Measurements from ENCODE around the gene FBXL20.

The FBXL20 gene

DNA sequence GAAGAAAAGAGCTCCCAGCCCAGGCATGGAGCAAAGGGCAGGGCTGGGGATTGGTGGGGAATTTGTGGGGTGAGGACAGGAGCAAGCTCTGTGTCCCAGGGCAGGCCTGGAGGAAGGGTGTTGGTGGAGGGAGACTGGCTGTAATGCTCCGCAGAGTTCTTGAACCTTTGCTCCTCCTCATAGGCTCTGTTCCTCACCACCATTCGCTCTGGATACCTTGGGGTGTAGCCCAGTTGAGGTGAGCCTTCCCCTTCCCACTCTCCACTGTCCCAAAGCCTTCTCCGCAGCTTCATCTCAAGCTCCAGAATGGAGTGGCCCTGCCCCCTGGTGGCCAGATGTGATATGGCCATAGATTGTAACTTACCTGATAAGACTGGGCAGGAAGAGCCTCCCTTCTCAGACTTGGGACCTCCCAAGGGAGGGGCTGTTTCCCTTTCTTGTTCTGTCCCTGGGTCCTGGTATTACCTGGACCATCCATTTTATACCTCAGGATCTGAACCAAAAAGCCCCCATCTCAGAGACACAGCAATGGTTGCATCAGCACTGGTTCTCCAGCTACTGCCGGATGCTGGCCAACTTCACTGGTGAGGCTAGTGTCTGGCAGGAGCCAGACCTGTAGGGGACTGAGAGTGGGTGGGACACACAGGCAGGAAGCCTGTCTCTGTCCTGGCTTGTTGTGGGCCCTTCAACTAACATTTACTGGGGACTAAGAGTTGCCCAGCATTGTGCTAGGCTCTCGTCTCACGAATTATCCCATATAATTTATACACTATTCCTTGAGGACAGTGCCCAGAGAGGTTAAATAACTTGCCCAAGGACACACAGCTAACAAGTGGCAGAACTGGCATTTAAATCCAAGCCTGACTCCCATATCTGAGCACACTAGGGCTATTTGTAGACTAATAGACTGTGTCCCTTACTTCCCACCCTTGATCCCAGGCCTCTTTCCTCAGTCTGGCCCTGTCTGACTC, 156.5 kb downstream of the FBXL20 start:
- no peak overlapping the region for H3K4me3 ChIP-seq (ENCODE audit: low read depth, low read length)
- TF ChIP-seq, protein P1, sequence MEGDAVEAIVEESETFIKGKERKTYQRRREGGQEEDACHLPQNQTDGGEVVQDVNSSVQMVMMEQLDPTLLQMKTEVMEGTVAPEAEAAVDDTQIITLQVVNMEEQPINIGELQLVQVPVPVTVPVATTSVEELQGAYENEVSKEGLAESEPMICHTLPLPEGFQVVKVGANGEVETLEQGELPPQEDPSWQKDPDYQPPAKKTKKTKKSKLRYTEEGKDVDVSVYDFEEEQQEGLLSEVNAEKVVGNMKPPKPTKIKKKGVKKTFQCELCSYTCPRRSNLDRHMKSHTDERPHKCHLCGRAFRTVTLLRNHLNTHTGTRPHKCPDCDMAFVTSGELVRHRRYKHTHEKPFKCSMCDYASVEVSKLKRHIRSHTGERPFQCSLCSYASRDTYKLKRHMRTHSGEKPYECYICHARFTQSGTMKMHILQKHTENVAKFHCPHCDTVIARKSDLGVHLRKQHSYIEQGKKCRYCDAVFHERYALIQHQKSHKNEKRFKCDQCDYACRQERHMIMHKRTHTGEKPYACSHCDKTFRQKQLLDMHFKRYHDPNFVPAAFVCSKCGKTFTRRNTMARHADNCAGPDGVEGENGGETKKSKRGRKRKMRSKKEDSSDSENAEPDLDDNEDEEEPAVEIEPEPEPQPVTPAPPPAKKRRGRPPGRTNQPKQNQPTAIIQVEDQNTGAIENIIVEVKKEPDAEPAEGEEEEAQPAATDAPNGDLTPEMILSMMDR (IDR thresholded peaks at IDR 0.05; ENCODE audit: low read depth, low read length) = peak; percentile 95

DNA sequence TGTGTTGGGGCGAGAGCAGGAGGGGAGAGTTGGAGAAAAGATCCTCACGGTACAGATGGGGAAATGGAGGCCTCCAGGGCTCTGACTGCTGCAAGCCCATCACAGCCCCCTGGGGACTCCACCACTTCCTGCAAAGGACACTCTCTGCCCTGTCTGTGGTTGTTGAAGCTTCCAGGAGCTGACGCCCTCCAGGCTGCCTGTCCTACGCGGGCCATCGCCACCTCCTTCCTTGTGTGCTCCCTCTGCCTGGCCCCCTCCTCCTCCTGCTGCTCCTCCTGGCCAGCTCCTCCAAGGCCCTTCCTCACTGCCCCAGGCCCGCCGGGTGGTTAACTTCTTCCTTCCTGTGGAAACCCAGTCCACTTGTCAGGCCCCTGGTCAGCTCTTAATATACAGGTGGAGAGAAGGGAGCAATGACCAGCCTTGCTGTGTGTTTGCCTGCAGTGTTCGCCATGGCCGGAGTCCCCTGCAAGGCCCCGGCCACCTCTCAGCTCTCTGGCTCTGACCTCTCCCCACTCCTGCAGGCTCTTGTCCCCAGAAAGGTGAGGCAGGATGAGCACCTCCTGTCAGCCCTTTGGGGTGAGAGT, 157.3 kb downstream of the FBXL20 start:
- TF ChIP-seq, protein P1 (IDR thresholded peaks at IDR 0.05; ENCODE audit: low read depth, low read length) = no peak
- H3K4me3 ChIP-seq (ENCODE audit: low read depth, low read length) = no peak overlapping the region

DNA sequence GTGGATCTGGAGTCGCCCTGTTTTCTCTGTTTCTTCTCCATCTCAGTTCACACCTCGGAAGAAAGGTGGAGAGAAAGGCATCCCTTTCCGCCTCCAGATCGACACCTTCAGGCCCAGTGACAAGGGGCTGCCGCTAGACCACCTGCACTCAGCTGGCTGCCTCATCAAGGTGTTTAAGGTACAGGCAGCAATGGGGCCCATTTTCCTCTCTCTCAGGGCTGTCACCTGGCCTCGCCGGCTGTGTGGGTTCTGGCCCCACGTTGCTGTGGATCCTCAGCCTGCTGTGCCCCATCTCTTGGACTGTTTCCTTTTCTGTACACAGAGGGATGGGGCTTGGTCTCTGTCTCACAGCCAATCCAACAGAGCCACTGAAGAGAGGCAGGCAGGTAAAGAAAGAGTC, 158.3 kb downstream of the FBXL20 start:
- H3K4me3 ChIP-seq (ENCODE audit: low read depth, low read length) = no peak overlapping the region
- TF ChIP-seq, protein P1 (IDR thresholded peaks at IDR 0.05; ENCODE audit: low read depth, low read length) = no peak

DNA sequence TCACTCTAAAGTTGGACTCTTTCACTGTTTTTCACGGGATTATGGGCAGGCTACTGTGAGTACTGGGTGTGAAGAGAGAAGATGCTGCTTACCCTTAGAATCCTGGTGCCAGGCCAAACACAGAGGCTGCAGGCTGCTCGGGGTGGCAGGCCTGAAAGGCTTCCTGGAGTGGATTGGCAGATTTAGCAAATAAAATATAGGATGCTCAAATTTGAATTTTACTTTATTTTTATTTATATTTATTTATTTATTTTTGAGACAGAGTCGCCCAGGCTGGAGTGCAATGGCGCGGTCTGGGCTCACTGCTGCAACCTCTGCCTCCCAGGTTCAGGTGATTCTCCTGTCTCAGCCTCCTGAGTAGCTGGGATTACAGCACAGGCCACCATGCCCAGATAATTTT, 160.8 kb downstream of the FBXL20 start:
- TF ChIP-seq, protein P1 (IDR thresholded peaks at IDR 0.05; ENCODE audit: low read depth, low read length) = no peak
- no peak overlapping the region for H3K4me3 ChIP-seq (ENCODE audit: low read depth, low read length)

DNA sequence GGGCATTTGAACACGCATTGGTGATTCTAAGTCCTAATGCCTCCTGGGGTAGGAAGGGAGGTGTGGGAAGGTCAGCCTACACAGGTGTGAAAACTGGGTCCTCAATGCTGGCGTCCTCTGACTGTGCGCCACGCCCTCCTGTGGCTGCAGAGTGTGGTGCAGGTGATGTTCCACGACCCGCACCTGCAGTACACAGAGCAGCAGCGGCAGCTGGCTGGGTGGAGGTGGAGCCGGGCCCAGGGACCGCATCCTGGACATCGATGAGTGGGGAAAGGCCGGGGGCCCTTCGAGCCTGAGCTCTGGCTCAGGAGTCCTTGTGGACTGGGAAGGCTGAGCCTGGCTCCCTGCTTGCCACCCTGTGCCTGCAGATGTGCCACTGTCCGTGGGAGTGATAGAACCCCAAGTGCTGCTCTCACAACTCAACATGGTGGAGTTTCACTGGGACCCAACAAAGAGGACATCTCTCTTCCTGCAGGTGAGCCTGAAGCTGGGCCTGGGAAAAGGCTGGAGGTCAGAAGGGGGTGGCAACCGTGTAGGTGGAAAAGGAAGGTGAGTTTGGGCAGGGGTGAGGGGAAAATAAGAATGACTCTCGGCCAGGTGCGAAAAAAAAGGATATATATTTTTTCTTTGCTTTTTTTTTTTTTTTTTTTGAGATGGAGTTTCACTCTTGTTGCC, 161.6 kb downstream of the FBXL20 start:
- H3K4me3 ChIP-seq (ENCODE audit: low read depth, low read length) = no peak overlapping the region
- TF ChIP-seq, protein P1 (IDR thresholded peaks at IDR 0.05; ENCODE audit: low read depth, low read length) = peak; percentile 14; the same call in 1 of the 2 replicates

DNA sequence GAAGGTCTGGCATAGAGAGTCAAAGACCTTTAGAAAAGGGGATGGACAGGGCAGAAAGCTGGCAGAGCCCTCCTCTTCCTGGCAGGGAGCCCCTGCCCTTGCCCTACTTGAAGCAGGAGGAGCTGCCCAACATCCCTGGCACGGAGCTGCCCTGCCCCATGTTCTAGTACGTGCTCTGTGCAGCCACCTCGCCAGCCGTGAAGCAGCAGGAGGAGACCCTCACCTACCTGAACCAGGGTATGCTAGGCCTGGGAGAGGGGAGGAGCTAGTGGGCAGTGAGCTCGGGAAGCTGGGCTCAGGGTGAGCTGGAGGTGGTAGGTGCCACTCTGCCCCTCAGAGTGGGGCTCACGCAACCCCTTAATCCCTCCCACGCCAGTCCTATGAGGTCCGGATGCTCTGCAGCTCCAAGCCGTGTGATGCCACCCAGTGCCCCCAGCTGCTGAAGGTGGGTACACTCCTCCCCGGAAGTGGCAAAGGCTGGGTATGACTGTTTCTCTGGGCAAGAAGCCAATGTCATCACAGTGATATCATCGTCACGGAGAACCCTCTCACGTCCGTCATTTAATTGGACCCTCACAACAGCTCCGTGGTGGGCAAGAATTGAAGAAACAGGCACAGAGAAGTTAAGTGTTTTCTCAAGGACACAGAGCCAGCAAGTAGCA, 163.0 kb downstream of the FBXL20 start:
- TF ChIP-seq, protein P1 (IDR thresholded peaks at IDR 0.05; ENCODE audit: low read depth, low read length) = no peak
- H3K4me3 ChIP-seq (ENCODE audit: low read depth, low read length) = no peak overlapping the region

Measured in WI38 (cell line).